ENCODE results near the gene CDKN2AIP. TPM values are rescaled to one million over a fixed set of nuclear protein-coding genes. Genes with fewer than 3 reads are reported as not detected.
"Not testable (repeated sequence)": the region's sequence is repeated elsewhere in the genome, so short reads cannot be mapped to it uniquely, and the experiment has no call there.

Gene CDKN2AIP
- total RNA-seq, 4 donors from 2014 or later = 14.0 to 25.6 (median 17.2) TPM

- peaks cover 10% of the 10 kb centered on the region for H3K4me1 ChIP-seq
- 69% methylated on average over 2 of the region's 2 CpGs for WGBS
- no peaks in the 10 kb centered on the region for H3K27me3 ChIP-seq
- H3K36me3 ChIP-seq = no peaks in the 10 kb centered on the region
- H3K27ac ChIP-seq = no peak overlapping the region
- no peak for DNase-seq (ENCODE audit: low spot score in 2 of 2)
- no peak overlapping the region for H3K4me3 ChIP-seq
- TF ChIP-seq CTCF (IDR thresholded peaks at IDR 0.05) (no peak), POLR2A (IDR thresholded peaks at IDR 0.05) (no peak), EP300 (IDR thresholded peaks at IDR 0.05) (no peak), POLR2AphosphoS5 (IDR thresholded peaks at IDR 0.05) (no peak)
- no peaks in the 10 kb centered on the region for H3K9me3 ChIP-seq
These were observed 25.5 kb downstream of the CDKN2AIP start for GRCh38 chr4:183469936-183470335.

GRCh38 chr4:183470821-183471220 lies 26.4 kb downstream of the CDKN2AIP start:
- peaks cover 10% of the 10 kb centered on the region for H3K4me1 ChIP-seq
- no peak overlapping the region for H3K27ac ChIP-seq
- no peak for TF ChIP-seq CTCF (IDR thresholded peaks at IDR 0.05)
- TF ChIP-seq POLR2AphosphoS5 (IDR thresholded peaks at IDR 0.05) = no peak
- TF ChIP-seq POLR2A (IDR thresholded peaks at IDR 0.05) = no peak
- TF ChIP-seq EP300 (IDR thresholded peaks at IDR 0.05) = no peak
- no peak for DNase-seq (ENCODE audit: low spot score in 2 of 2)
- H3K36me3 ChIP-seq = no peaks in the 10 kb centered on the region
- WGBS = 57% methylated on average over 4 of the region's 4 CpGs
- no peaks in the 10 kb centered on the region for H3K9me3 ChIP-seq
- no peaks in the 10 kb centered on the region for H3K27me3 ChIP-seq
- no peak overlapping the region for H3K4me3 ChIP-seq

- peak; percentile 92 to 94 for DNase-seq (ENCODE audit: low spot score in 2 of 2)
- 32% methylated on average over 12 of the region's 12 CpGs for WGBS
These were observed 27.7 kb downstream of the CDKN2AIP start for GRCh38 chr4:183471946-183472708.

GRCh38 chr4:183478123-183478522 lies 33.7 kb downstream of the CDKN2AIP start:
- H3K4me3 ChIP-seq = no peak overlapping the region
- no peaks in the 10 kb centered on the region for H3K36me3 ChIP-seq
- H3K4me1 ChIP-seq = no peaks in the 10 kb centered on the region
- DNase-seq (ENCODE audit: low spot score in 2 of 2) = no peak
- 45% methylated on average over 5 of the region's 5 CpGs for WGBS
- TF ChIP-seq POLR2AphosphoS5 (IDR thresholded peaks at IDR 0.05) (no peak), CTCF (IDR thresholded peaks at IDR 0.05) (no peak), EP300 (IDR thresholded peaks at IDR 0.05) (no peak), POLR2A (IDR thresholded peaks at IDR 0.05) (no peak)
- no peaks in the 10 kb centered on the region for H3K27me3 ChIP-seq
- no peak overlapping the region for H3K27ac ChIP-seq
- H3K9me3 ChIP-seq = no peaks in the 10 kb centered on the region

More at GRCh38 chr4:183471946-183472708, 27.7 kb downstream of the CDKN2AIP start:
- H3K4me3 ChIP-seq = no peak overlapping the region
- H3K9me3 ChIP-seq = no peaks in the 10 kb centered on the region
- H3K27ac ChIP-seq = no peak overlapping the region
- H3K36me3 ChIP-seq = no peaks in the 10 kb centered on the region
- TF ChIP-seq POLR2AphosphoS5 (IDR thresholded peaks at IDR 0.05) (no peak), POLR2A (IDR thresholded peaks at IDR 0.05) (no peak), EP300 (IDR thresholded peaks at IDR 0.05) (no peak), CTCF (IDR thresholded peaks at IDR 0.05) (peak; percentile 72 to 75)
- H3K27me3 ChIP-seq = no peaks in the 10 kb centered on the region
- peaks cover 10% of the 10 kb centered on the region for H3K4me1 ChIP-seq

- TF ChIP-seq EP300 (IDR thresholded peaks at IDR 0.05) = no peak
- TF ChIP-seq POLR2A (IDR thresholded peaks at IDR 0.05) = no peak
- H3K36me3 ChIP-seq = no peaks in the 10 kb centered on the region
- H3K27ac ChIP-seq = no peak overlapping the region
- no peaks in the 10 kb centered on the region for H3K9me3 ChIP-seq
- WGBS = 65% methylated on average over 2 of the region's 2 CpGs
- no peaks in the 10 kb centered on the region for H3K4me1 ChIP-seq
- H3K27me3 ChIP-seq = no peaks in the 10 kb centered on the region
- H3K4me3 ChIP-seq = no peak overlapping the region
- no peak for DNase-seq (ENCODE audit: low spot score in 2 of 2)
These were observed 34.5 kb downstream of the CDKN2AIP start for GRCh38 chr4:183478926-183479325.

- H3K27ac ChIP-seq; H3K4me1 ChIP-seq; H3K4me3 ChIP-seq; DNase-seq (ENCODE audit: low spot score in 2 of 2); H3K36me3 ChIP-seq; H3K9me3 ChIP-seq; H3K27me3 ChIP-seq: not testable (repeated sequence)
- WGBS = over 99% methylated on average over 26 of the region's 33 CpGs
These were observed 38.2 kb downstream of the CDKN2AIP start for GRCh38 chr4:183482515-183483095.
